CD14-positive monocyte (primary cell): ENCODE data around the gene SPNS1. TPM values are rescaled to one million over a fixed set of nuclear protein-coding genes. Genes with fewer than 3 reads are reported as not detected.

ENCODE experiments used
- DNase-seq, 3 donors: peaks; one replicate each; pipeline ENCODE4 v3.0.0-alpha.2; 2011 to 2022
- H2AFZ ChIP-seq: 2 replicates; pipeline ENCODE4 v1.6.0; 2012; ENCODE audit warnings: mild to moderate bottlenecking, low read depth, low read length, inconsistent platforms; ENCODE audit not compliant: insufficient read depth, poor library complexity, severe bottlenecking
- H3K27ac ChIP-seq, 2 donors: 1 replicate in 1 of 2; 2 replicates in 1 of 2; pipeline ENCODE4 v1.5.1; 2012 to 2013; ENCODE audit warnings: low read length in 2 of 2, control low read depth in 1 of 2, inconsistent platforms in 1 of 2, low read depth in 1 of 2, mild to moderate bottlenecking in 1 of 2
- H3K27me3 ChIP-seq, 2 donors: one replicate each; pipeline versions ENCODE4 v1.6.0 to v1.6.1; 2011 to 2013; ENCODE audit warnings: low read length in 2 of 2; ENCODE audit not compliant: control insufficient read depth in 2 of 2, insufficient read depth in 2 of 2
- H3K36me3 ChIP-seq, 2 donors: replicated peaks in 1 of 2; 1 replicate in 1 of 2; 2 replicates in 1 of 2; pipeline versions ENCODE4 v1.5.1 to v1.6.1; 2012 to 2013; ENCODE audit warnings: low read length in 2 of 2, control low read depth in 1 of 2, inconsistent platforms in 1 of 2, mild to moderate bottlenecking in 1 of 2; ENCODE audit not compliant: insufficient read depth in 2 of 2, control insufficient read depth in 1 of 2
- H3K4me1 ChIP-seq, 2 donors: 1 replicate in 1 of 2; 2 replicates in 1 of 2; pipeline versions ENCODE4 v1.5.1 to v1.6.1; 2012 to 2013; ENCODE audit warnings: low read length in 2 of 2, control low read depth in 1 of 2, inconsistent platforms in 1 of 2, mild to moderate bottlenecking in 1 of 2, moderate library complexity in 1 of 2; ENCODE audit not compliant: insufficient read depth in 2 of 2, control insufficient read depth in 1 of 2
- H3K4me2 ChIP-seq: replicated peaks from 2 replicates; pipeline ENCODE3; 2012; ENCODE audit warnings: low read length, moderate library complexity, mild to moderate bottlenecking; ENCODE audit not compliant: poor library complexity, severe bottlenecking; ENCODE audit errors: extremely low read depth
- H3K4me3 ChIP-seq, 3 experiments: fragments of 200-600 bp in 1 of 3; sonication (generic) in 1 of 3; replicated peaks in 1 of 3; 1 replicate in 2 of 3; 2 replicates in 1 of 3; pipeline ENCODE4 v1.5.1; 2011 to 2013; ENCODE audit warnings: low read length in 3 of 3, mild to moderate bottlenecking in 3 of 3, control low read depth in 2 of 3, low read depth in 2 of 3, inconsistent platforms in 1 of 3, moderate library complexity in 1 of 3
- H3K79me2 ChIP-seq: 2 replicates; pipeline ENCODE4 v1.6.0; 2012; ENCODE audit warnings: mild to moderate bottlenecking, control low read depth, inconsistent platforms, low read length, moderate library complexity; ENCODE audit not compliant: insufficient read depth
- H3K9ac ChIP-seq: 2 replicates; pipeline ENCODE4 v1.6.0; 2017; ENCODE audit warnings: low read length, mild to moderate bottlenecking; ENCODE audit not compliant: insufficient read depth, poor library complexity, severe bottlenecking
- H3K9me3 ChIP-seq, 2 donors: replicated peaks in 1 of 2; 1 replicate in 1 of 2; 2 replicates in 1 of 2; pipeline versions ENCODE4 v1.5.1 to v1.6.1; 2012 to 2013; ENCODE audit warnings: low read length in 2 of 2, control low read depth in 1 of 2; ENCODE audit not compliant: control insufficient read depth in 1 of 2, insufficient read depth in 1 of 2
- H4K20me1 ChIP-seq: 2 replicates; pipeline ENCODE4 v1.6.0; 2012; ENCODE audit warnings: mild to moderate bottlenecking, low read length, control low read depth, moderate library complexity; ENCODE audit not compliant: insufficient read depth
- H3K27ac Mint-ChIP-seq, 7 donors: one replicate each; pipeline ENCODE4 v1.8.0; 2020; ENCODE audit warnings: mild to moderate bottlenecking in 7 of 7, mixed read lengths in 7 of 7, moderate library complexity in 6 of 7, inconsistent platforms in 2 of 7
- H3K27me3 Mint-ChIP-seq, 3 donors: one replicate each; pipeline ENCODE4 v1.8.0; 2021 to 2022; ENCODE audit warnings: low read depth in 3 of 3, mild to moderate bottlenecking in 3 of 3, mixed read lengths in 3 of 3, moderate library complexity in 3 of 3, inconsistent platforms in 1 of 3
- H3K36me3 Mint-ChIP-seq, 2 donors: one replicate each; pipeline ENCODE4 v1.8.0; 2020; ENCODE audit warnings: mixed read lengths in 2 of 2, inconsistent platforms in 1 of 2, mild to moderate bottlenecking in 1 of 2
- H3K4me1 Mint-ChIP-seq: one replicate; pipeline ENCODE4 v1.8.0; 2020; ENCODE audit warnings: mild to moderate bottlenecking, mixed read lengths
- H3K4me3 Mint-ChIP-seq, 2 donors: one replicate each; pipeline ENCODE4 v1.8.0; 2020; ENCODE audit warnings: mild to moderate bottlenecking in 2 of 2, mixed read lengths in 2 of 2, moderate library complexity in 1 of 2
- H3K9me3 Mint-ChIP-seq, 7 donors: one replicate each; pipeline ENCODE4 v1.8.0; 2020 to 2022; ENCODE audit warnings: mixed read lengths in 7 of 7, mild to moderate bottlenecking in 6 of 7, moderate library complexity in 6 of 7, inconsistent platforms in 2 of 7
- CTCF ChIP-seq: fragments of 200-600 bp; IDR thresholded peaks from one replicate; pipeline ENCODE4 v1.8.0; 2022; ENCODE audit warnings: antibody characterized with exemption, mild to moderate bottlenecking
- WGBS: methylation state at CpG from one replicate; pipeline ENCODE4 v1.1.5; 2013; ENCODE audit warnings: missing lambda C conversion rate; ENCODE audit not compliant: insufficient coverage; 5-methylcytosine and 5-hydroxymethylcytosine counted together
- intact Hi-C, 2 donors: fragments of 100-400 bp; cut with micrococcal nuclease; formaldehyde crosslinking; loops; one replicate each; pipeline versions ENCODE4 v1.15.0 to v1.15.1; 2023
- polyA plus RNA-seq, 3 donors: library from polyadenylated mRNA; depleted of rRNA in 1 of 3; unstranded in 2 of 3; stranded (reverse) in 1 of 3; fragments of 300-500 nt in 2 of 3; fragments of >200 nt in 1 of 3; fragmentation: Illumina TruSeq in 2 of 3; gene quantifications; 1 replicate in 2 of 3; 2 replicates in 1 of 3; pipeline ENCODE4 v1.2.3, GENCODE V29; 2012 to 2021

The SPNS1 gene
- polyA plus RNA-seq, 3 donors, result 93.4 to 104 (median 97.2) TPM

- no peaks in the 10 kb centered on the region for H3K9me3 ChIP-seq
- no peak overlapping the region for H3K4me2 ChIP-seq
- no peaks in the 10 kb centered on the region for H3K36me3 Mint-ChIP-seq
- H3K4me3 Mint-ChIP-seq, result no peak overlapping the region
- no peak overlapping the region for H3K4me3 ChIP-seq
- no peaks in the 10 kb centered on the region for H3K79me2 ChIP-seq
- no peak for DNase-seq
- 100% methylated on average over 2 of the region's 8 CpGs for WGBS
- H3K27ac Mint-ChIP-seq, result no peak overlapping the region
- TF ChIP-seq CTCF, result no peak
- H2AFZ ChIP-seq, result no peak overlapping the region
- no peaks in the 10 kb centered on the region for H3K4me1 ChIP-seq
- no peaks in the 10 kb centered on the region for H3K9me3 Mint-ChIP-seq
- no peaks in the 10 kb centered on the region for H3K27me3 ChIP-seq
- H3K27me3 Mint-ChIP-seq, result peaks cover 2 to 6% (median 4%) of the 10 kb centered on the region in 3 donors
- no peaks in the 10 kb centered on the region for H3K36me3 ChIP-seq
- intact Hi-C loops, result no loop called here
- H3K9ac ChIP-seq, result no peak overlapping the region
- H3K27ac ChIP-seq, result no peak overlapping the region
- peaks cover 2% of the 10 kb centered on the region for H3K4me1 Mint-ChIP-seq
- H4K20me1 ChIP-seq, result no peaks in the 10 kb centered on the region
Observed at GRCh38 chr16:29030086-29030840, 55.7 kb downstream of the SPNS1 start.

Other genes with a start within 250 kb of the SPNS1 start
- 1 to 10 TPM in 1 of 3 donors, not detected in 2; 1.4 TPM for gene NPIPB9, start 223.0 kb upstream of the SPNS1 start, polyA plus RNA-seq
- gene ATXN2L, start 151.8 kb upstream of the SPNS1 start, polyA plus RNA-seq, result 100 to 1,000 TPM in 1 of 3 donors, 10 to 100 TPM in 1, 1 to 10 TPM in 1; 4.8 to 118 (median 10.2) TPM
- gene TUFM, start 128.4 kb upstream of the SPNS1 start, polyA plus RNA-seq, result 100 to 1,000 TPM; 146 to 157 (median 148) TPM
- gene SH2B1, start 110.9 kb upstream of the SPNS1 start, polyA plus RNA-seq, result 10 to 100 TPM in 1 of 3 donors, 1 to 10 TPM in 1, under 1 TPM in 1; 0.93 to 55.9 (median 1.1) TPM
- gene ATP2A1, start 96.3 kb upstream of the SPNS1 start, polyA plus RNA-seq, result under 1 TPM in 1 of 3 donors, not detected in 2; 0.57 TPM
- 10 to 100 TPM in 1 of 3 donors, 1 to 10 TPM in 2; 1.9 to 21.6 (median 2.5) TPM for gene RABEP2, start 49.5 kb upstream of the SPNS1 start, polyA plus RNA-seq
- gene CD19, start 42.8 kb upstream of the SPNS1 start, polyA plus RNA-seq, result under 1 TPM; 0.28 to 0.75 (median 0.65) TPM
- gene NFATC2IP, start 23.8 kb upstream of the SPNS1 start, polyA plus RNA-seq, result 100 to 1,000 TPM in 1 of 3 donors, 10 to 100 TPM in 2; 17.5 to 125 (median 18.4) TPM
- gene LAT, start 10.3 kb downstream of the SPNS1 start, polyA plus RNA-seq, result 10 to 100 TPM in 1 of 3 donors, 1 to 10 TPM in 2; 1.5 to 25.2 (median 1.9) TPM